HepG2 (cell line): ENCODE data around the gene CEP19. TPM values are rescaled to one million over a fixed set of nuclear protein-coding genes. Genes with fewer than 3 reads are reported as not detected.

Source experiments
- ATAC-seq: fragments of 200-7000 bp; cut with Tn5 transposase; 3 replicates; pipeline ENCODE4 v1.9.1; 2020; ENCODE audit warnings: mild to moderate bottlenecking, moderate library complexity
- BruUV-seq: library from RNA; stranded (reverse); fragments of 400-500 nt; replicated peaks from 2 replicates; lab custom pipeline; 2021; lab: Mats Ljungman, UMichigan
- CTCF ChIA-PET: fragments of 300-600 bp; formaldehyde crosslinking; extraction: SDS; loops from one replicate; lab custom pipeline; 2021; ENCODE audit warnings: low total read pairs, inconsistent platforms, low intra/inter-chr PET ratio; lab: Yijun Ruan, JAX
- POLR2A ChIA-PET: fragments of 350-600 bp; sonication (Branson Sonifier 250); formaldehyde crosslinking; loops from one replicate; lab custom pipeline; 2020; ENCODE audit warnings: antibody characterized with exemption, inconsistent platforms; lab: Yijun Ruan, JAX
- DNase-seq: peaks from one replicate; pipeline ENCODE4 v3.0.0-alpha.2; 2015; ENCODE audit warnings: low spot score
- FAIRE-seq: peaks from 3 replicates; lab custom pipeline; 2011; peaks lifted over from hg19 to GRCh38; lab: Jason Lieb, UNC
- H2AFZ ChIP-seq: one replicate; pipeline ENCODE4 v1.6.1; 2011; ENCODE audit warnings: low read length, inconsistent platforms
- H3K27ac ChIP-seq: fragments of 300-600 bp; 3 replicates; pipeline ENCODE4 v1.8.0; 2011; ENCODE audit warnings: mixed run types, mild to moderate bottlenecking, mixed read lengths, low read length, inconsistent platforms; ENCODE audit not compliant: insufficient read depth; ENCODE audit errors: extremely low read length
- H3K27me3 ChIP-seq, 2 experiments: fragments of 200-600 bp in 1 of 2; 2 replicates in 1 of 2; 3 replicates in 1 of 2; pipeline versions ENCODE4 v1.6.0 to v1.8.0; 2011; ENCODE audit warnings: low read length in 2 of 2, mild to moderate bottlenecking in 2 of 2, moderate library complexity in 2 of 2, inconsistent platforms in 1 of 2; ENCODE audit not compliant: insufficient read depth in 2 of 2, control insufficient read depth in 1 of 2
- H3K36me3 ChIP-seq, 2 experiments: fragments of 200-600 bp in 1 of 2; replicated peaks in 1 of 2; 2 replicates in 1 of 2; 3 replicates in 1 of 2; pipeline versions ENCODE4 v1.5.1 to v1.8.0; 2011; ENCODE audit warnings: low read length in 2 of 2, inconsistent platforms in 1 of 2; ENCODE audit not compliant: insufficient read depth in 2 of 2, control insufficient read depth in 1 of 2
- H3K4me1 ChIP-seq: 2 replicates; pipeline ENCODE4 v1.5.1; 2012; ENCODE audit warnings: low read length, inconsistent platforms; ENCODE audit not compliant: insufficient read depth
- H3K4me2 ChIP-seq: 2 replicates; pipeline ENCODE4 v1.6.0; 2011; ENCODE audit warnings: low read depth, low read length, inconsistent platforms
- H3K4me3 ChIP-seq, 3 experiments: fragments of 200-600 bp in 1 of 3; sonication (generic), shearing (Covaris generic) in 1 of 3; replicated peaks in 1 of 3; 2 replicates each; pipeline ENCODE4 v1.5.1; 2011 to 2016; ENCODE audit warnings: low read length in 3 of 3, inconsistent platforms in 2 of 3, low read depth in 2 of 3, mild to moderate bottlenecking in 2 of 3, control low read depth in 1 of 3, mixed read lengths in 1 of 3; ENCODE audit not compliant: insufficient read depth in 1 of 3
- H3K79me2 ChIP-seq: one replicate; pipeline ENCODE4 v1.6.1; 2011; ENCODE audit warnings: low read length, inconsistent platforms; ENCODE audit not compliant: insufficient read depth
- H3K9ac ChIP-seq: 2 replicates; pipeline ENCODE4 v1.6.0; 2011; ENCODE audit warnings: mild to moderate bottlenecking, low read depth, low read length, inconsistent platforms; ENCODE audit not compliant: insufficient read depth
- H3K9me3 ChIP-seq: 2 replicates; pipeline ENCODE4 v1.5.1; 2012; ENCODE audit warnings: mild to moderate bottlenecking, low read length
- H4K20me1 ChIP-seq: 2 replicates; pipeline ENCODE4 v1.6.0; 2011; ENCODE audit warnings: inconsistent platforms, mild to moderate bottlenecking, low read length, moderate library complexity; ENCODE audit not compliant: insufficient read depth
- KAT7 ChIP-seq: IDR thresholded peaks from 2 replicates; pipeline ENCODE4 v1.6.1; 2018; ENCODE audit warnings: borderline replicate concordance, missing compliant biosample characterization
- MIER2 ChIP-seq: IDR thresholded peaks from 2 replicates; pipeline ENCODE4 v1.6.1; 2016; ENCODE audit warnings: missing biosample characterization, missing genetic modification reagents
- NFE2L2 ChIP-seq: fragments of 150-350 bp; IDR thresholded peaks from 2 replicates; pipeline ENCODE4 v1.6.1; 2014; ENCODE audit warnings: low read length
- NR1H2 ChIP-seq: sonication (generic); formaldehyde crosslinking; IDR thresholded peaks from 2 replicates; pipeline ENCODE4 v1.8.1; 2022; ENCODE audit warnings: low read depth, missing genetic modification reagents, borderline replicate concordance
- PAF1 ChIP-seq: IDR thresholded peaks from 2 replicates; pipeline ENCODE4 v1.6.1; 2016; ENCODE audit warnings: missing genetic modification reagents, missing compliant biosample characterization
- PITX1 ChIP-seq: sonication (generic); formaldehyde crosslinking; IDR thresholded peaks from 2 replicates; pipeline ENCODE4 v1.5.1; 2020; ENCODE audit warnings: mild to moderate bottlenecking, missing genetic modification reagents
- POLR2A ChIP-seq, 2 experiments: IDR thresholded peaks; 2 replicates each; pipeline ENCODE4 v1.6.1; 2011; ENCODE audit warnings: low read depth in 2 of 2, low read length in 2 of 2, mild to moderate bottlenecking in 1 of 2, moderate library complexity in 1 of 2; ENCODE audit not compliant: insufficient read depth in 1 of 2
- POLR2AphosphoS5 ChIP-seq: IDR thresholded peaks from 2 replicates; pipeline ENCODE4 v1.6.1; 2012; ENCODE audit warnings: low read depth, low read length
- RBM39 ChIP-seq: fragments of 200-400 bp; formaldehyde crosslinking; IDR thresholded peaks from one replicate; pipeline ENCODE4 v1.6.1; 2018; ENCODE audit warnings: antibody characterized with exemption, mild to moderate bottlenecking, low read depth, low read length; ENCODE audit not compliant: poor library complexity, severe bottlenecking
- SMYD3 ChIP-seq: sonication (generic); formaldehyde crosslinking; IDR thresholded peaks from 2 replicates; pipeline ENCODE4 v1.8.1; 2023; ENCODE audit warnings: mild to moderate bottlenecking, missing genetic modification reagents
- XBP1 ChIP-seq: sonication (generic); formaldehyde crosslinking; IDR thresholded peaks from 2 replicates; pipeline ENCODE4 v1.5.0; 2020; ENCODE audit warnings: missing genetic modification reagents
- ZNF224 ChIP-seq: sonication (generic); formaldehyde crosslinking; IDR thresholded peaks from 2 replicates; pipeline ENCODE4 v1.5.0; 2020; ENCODE audit warnings: mild to moderate bottlenecking, missing genetic modification reagents
- ZNF441 ChIP-seq: sonication (generic); formaldehyde crosslinking; IDR thresholded peaks from 2 replicates; pipeline ENCODE4 v1.7.0; 2021; ENCODE audit warnings: missing genetic modification reagents, borderline replicate concordance
- ZNF557 ChIP-seq: sonication (generic); formaldehyde crosslinking; IDR thresholded peaks from 2 replicates; pipeline ENCODE4 v1.4.0; 2020; ENCODE audit warnings: missing genetic modification reagents
- ZNF883 ChIP-seq: sonication (generic); formaldehyde crosslinking; IDR thresholded peaks from 2 replicates; pipeline ENCODE4 v1.5.1; 2020; ENCODE audit warnings: mild to moderate bottlenecking, missing genetic modification reagents; ENCODE audit errors: not compliant biosample characterization
- WGBS: methylation state at CpG from one replicate; pipeline ENCODE4 v1.1.6; 2017; ENCODE audit warnings: low lambda C conversion rate; 5-methylcytosine and 5-hydroxymethylcytosine counted together
- in situ Hi-C: cut with HindIII; loops from 2 replicates; pipeline ENCODE4 v1.10.0; 2017; ENCODE audit warnings: low pct_unique_long_range_greater_than_20kb; ENCODE audit not compliant: extremely low pct_ligation_motif_present
- intact Hi-C: fragments of 100-400 bp; cut with micrococcal nuclease; formaldehyde crosslinking; loops from one replicate; pipeline ENCODE4 v1.10.0; 2022; ENCODE audit not compliant: unreplicated experiment
- polyA plus RNA-seq, 8 experiments: library from polyadenylated mRNA; depleted of rRNA in 3 of 8; stranded (reverse) in 7 of 8; unstranded in 1 of 8; fragments of >200 nt; fragmentation: Illumina TruSeq in 4 of 8; extraction: Trizol in 4 of 8; gene quantifications; 2 replicates each; pipeline versions ENCODE4 v1.2.1 to v1.2.3, GENCODE V29; 2011 to 2016; ENCODE audit warnings: low read depth in 4 of 8, missing spikeins in 1 of 8, mixed read lengths in 1 of 8; ENCODE audit not compliant: insufficient read depth in 1 of 8
- total RNA-seq, 5 experiments: library from RNA; depleted of rRNA; stranded (reverse); fragments of >200 nt; fragmentation: Illumina TruSeq; extraction: Trizol; gene quantifications; 2 replicates each; pipeline ENCODE4 v1.2.3, GENCODE V29; 2016; ENCODE audit warnings: low read depth in 1 of 5
- TF ChIP-seq, protein P1 (sequence below): sonication (generic); formaldehyde crosslinking; IDR thresholded peaks from 2 replicates; pipeline ENCODE4 v1.9.0; 2022; ENCODE audit warnings: low read depth, missing genetic modification reagents
- TF ChIP-seq, protein P2 (sequence below): sonication (generic); formaldehyde crosslinking; IDR thresholded peaks from 2 replicates; pipeline ENCODE4 v1.4.0; 2020; ENCODE audit warnings: missing genetic modification reagents, borderline replicate concordance
- TF ChIP-seq, protein P3 (sequence below): sonication (generic); formaldehyde crosslinking; IDR thresholded peaks from 2 replicates; pipeline ENCODE4 v1.5.0; 2020; ENCODE audit warnings: missing genetic modification reagents

The CEP19 gene
- total and polyA plus RNA-seq, 2 of the 13 experiments (the other 11 are each of a cell fraction or from before 2014, with no cell fraction given): 0.48 to 1.2 TPM

DNA sequence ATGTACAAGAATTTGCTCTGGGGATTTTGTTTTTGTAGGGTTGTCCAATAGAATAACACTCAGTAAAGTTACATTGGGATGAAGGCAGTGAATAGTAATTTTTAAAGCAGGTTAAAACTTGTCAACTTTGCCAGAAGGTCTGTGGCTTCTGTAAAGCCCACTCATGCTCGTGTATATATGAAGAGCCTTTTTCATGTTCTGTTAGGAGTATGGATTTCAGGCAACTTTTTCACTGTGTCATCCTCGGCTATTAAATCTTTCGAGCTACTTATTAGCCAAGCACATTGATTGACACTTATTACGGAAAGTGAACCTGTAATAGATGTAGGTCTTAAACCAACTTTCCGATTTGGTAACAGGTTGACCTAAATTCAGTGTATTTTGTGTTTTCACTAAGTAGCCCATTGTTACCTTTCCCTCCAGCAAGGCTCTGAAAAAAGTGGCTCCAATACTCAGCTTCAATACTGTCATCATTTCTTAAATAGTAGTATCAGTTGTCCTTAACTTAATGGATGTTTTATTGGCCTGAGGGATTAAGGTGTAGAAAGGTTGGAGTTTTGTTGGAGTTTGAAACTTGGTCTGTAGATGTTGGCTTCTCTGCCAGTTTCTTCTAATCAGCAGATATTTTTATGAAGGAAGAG is 29.3 kb upstream of the CEP19 start:
- no peak for DNase-seq

More for the DNA sequence above, 29.3 kb upstream of the CEP19 start:
- TSS peak; percentile 64 for BruUV-seq
- peak overlapping the region; percentile 86 to 91 (median 88) for H3K4me3 ChIP-seq
- TF ChIP-seq, protein P1, sequence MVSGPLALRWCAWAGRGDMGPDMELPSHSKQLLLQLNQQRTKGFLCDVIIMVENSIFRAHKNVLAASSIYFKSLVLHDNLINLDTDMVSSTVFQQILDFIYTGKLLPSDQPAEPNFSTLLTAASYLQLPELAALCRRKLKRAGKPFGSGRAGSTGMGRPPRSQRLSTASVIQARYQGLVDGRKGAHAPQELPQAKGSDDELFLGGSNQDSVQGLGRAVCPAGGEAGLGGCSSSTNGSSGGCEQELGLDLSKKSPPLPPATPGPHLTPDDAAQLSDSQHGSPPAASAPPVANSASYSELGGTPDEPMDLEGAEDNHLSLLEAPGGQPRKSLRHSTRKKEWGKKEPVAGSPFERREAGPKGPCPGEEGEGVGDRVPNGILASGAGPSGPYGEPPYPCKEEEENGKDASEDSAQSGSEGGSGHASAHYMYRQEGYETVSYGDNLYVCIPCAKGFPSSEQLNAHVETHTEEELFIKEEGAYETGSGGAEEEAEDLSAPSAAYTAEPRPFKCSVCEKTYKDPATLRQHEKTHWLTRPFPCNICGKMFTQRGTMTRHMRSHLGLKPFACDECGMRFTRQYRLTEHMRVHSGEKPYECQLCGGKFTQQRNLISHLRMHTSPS: no peak
- TF ChIP-seq, protein P2, sequence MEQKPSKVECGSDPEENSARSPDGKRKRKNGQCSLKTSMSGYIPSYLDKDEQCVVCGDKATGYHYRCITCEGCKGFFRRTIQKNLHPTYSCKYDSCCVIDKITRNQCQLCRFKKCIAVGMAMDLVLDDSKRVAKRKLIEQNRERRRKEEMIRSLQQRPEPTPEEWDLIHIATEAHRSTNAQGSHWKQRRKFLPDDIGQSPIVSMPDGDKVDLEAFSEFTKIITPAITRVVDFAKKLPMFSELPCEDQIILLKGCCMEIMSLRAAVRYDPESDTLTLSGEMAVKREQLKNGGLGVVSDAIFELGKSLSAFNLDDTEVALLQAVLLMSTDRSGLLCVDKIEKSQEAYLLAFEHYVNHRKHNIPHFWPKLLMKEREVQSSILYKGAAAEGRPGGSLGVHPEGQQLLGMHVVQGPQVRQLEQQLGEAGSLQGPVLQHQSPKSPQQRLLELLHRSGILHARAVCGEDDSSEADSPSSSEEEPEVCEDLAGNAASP (CRISPR knock-in tag): no peak
- TF ChIP-seq, protein P3, sequence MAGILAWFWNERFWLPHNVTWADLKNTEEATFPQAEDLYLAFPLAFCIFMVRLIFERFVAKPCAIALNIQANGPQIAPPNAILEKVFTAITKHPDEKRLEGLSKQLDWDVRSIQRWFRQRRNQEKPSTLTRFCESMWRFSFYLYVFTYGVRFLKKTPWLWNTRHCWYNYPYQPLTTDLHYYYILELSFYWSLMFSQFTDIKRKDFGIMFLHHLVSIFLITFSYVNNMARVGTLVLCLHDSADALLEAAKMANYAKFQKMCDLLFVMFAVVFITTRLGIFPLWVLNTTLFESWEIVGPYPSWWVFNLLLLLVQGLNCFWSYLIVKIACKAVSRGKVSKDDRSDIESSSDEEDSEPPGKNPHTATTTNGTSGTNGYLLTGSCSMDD (CRISPR knock-in tag): no peak
- TF ChIP-seq ZNF557 (CRISPR knock-in tag) (no peak), RBM39 (no peak), NR1H2 (CRISPR knock-in tag) (no peak), XBP1 (CRISPR knock-in tag) (no peak), ZNF224 (no peak), POLR2A (IDR thresholded peaks at IDR 0.05; ENCODE audit: insufficient read depth in 1 of 2, low read depth in 2 of 2, low read length in 2 of 2) (peak in 1 of 2 experiments; percentile 57; a peak in 1 of 4 replicates), PITX1 (CRISPR knock-in tag) (no peak), NFE2L2 (0 out of 2 replicates have a peak, but pooled peaks have one; percentile 10), ZNF883 (CRISPR knock-in tag) (no peak), KAT7 (no peak), MIER2 (CRISPR knock-in tag) (no peak), PAF1 (no peak), POLR2AphosphoS5 (0 out of 2 replicates have a peak, but pooled peaks have one; percentile 25), SMYD3 (CRISPR knock-in tag) (0 out of 2 replicates have a peak, but pooled peaks have one; percentile 9), ZNF441 (CRISPR knock-in tag) (no peak)
- H3K4me1 ChIP-seq: peaks cover 58% of the 10 kb centered on the region
- intact Hi-C loops (loop anchor here (2.0 to 5.0 kb wide), 2 partner anchors 29 to 46 kb away; partner anchors contain the start of genes CEP19 and PIGX), in situ Hi-C loops (no loop called here)
- no peak for ATAC-seq
- peak overlapping the region; percentile 87 for H3K9ac ChIP-seq
- H3K4me2 ChIP-seq: peak overlapping the region; percentile 79
- no peak overlapping the region for H2AFZ ChIP-seq
- H3K9me3 ChIP-seq: no peaks in the 10 kb centered on the region
- peaks cover 0 to 4% of the 10 kb centered on the region in 2 experiments; a peak in 3 of 5 replicates for H3K36me3 ChIP-seq
- H3K27me3 ChIP-seq: no peaks in the 10 kb centered on the region; a peak in 1 of 5 replicates
- peak; percentile 4 for FAIRE-seq
- WGBS: 1% methylated on average over 5 of the region's 5 CpGs
- ChIA-PET POLR2A (interaction anchor here (2.4 kb wide), 1 partner anchor 12 kb away, joined by 20 read pairs; no protein-coding TSS in a partner anchor), CTCF (no interaction called here)
- peaks cover 26% of the 10 kb centered on the region for H4K20me1 ChIP-seq
- H3K27ac ChIP-seq: peak overlapping the region; percentile 90
- peaks cover 60% of the 10 kb centered on the region for H3K79me2 ChIP-seq
